ENCODE measurements around the gene C22orf23. TPM values are rescaled to one million over a fixed set of nuclear protein-coding genes. Genes with fewer than 3 reads are reported as not detected.

The C22orf23 gene
- total RNA-seq, 1 experiment from 2014 or later = 0.47 TPM

- intact Hi-C loops (cut with micrococcal nuclease) = loop anchor here (1.0 to 10.0 kb wide), 3 partner anchors 29 to 49 kb away; no protein-coding TSS in a partner anchor
- TF ChIP-seq FOSL1 (IDR thresholded peaks at IDR 0.05; ENCODE audit: low read depth) (peak; percentile 69), MAX (IDR thresholded peaks at IDR 0.05) (peak; percentile 24; the same call in 1 of the 2 replicates), ZBTB33 (IDR thresholded peaks at IDR 0.05; ENCODE audit: extremely low read depth, insufficient replicate concordance, low read length) (no peak), CTCF (IDR thresholded peaks at IDR 0.05 in 2 of 3, conservative IDR thresholded peaks at IDR 0.05 in 1 of 3; ENCODE audit: borderline replicate concordance in 1 of 3, insufficient read depth in 1 of 3, low read depth in 2 of 3, low read length in 2 of 3) (peak; percentile 95 to 99 (median 97)), SRF (IDR thresholded peaks at IDR 0.05; ENCODE audit: low read depth) (no peak), RAD21 (IDR thresholded peaks at IDR 0.05; ENCODE audit: low read depth) (peak; percentile 78), YY1 (IDR thresholded peaks at IDR 0.05; ENCODE audit: extremely low read depth, insufficient replicate concordance, low read depth, low read length) (peak; percentile 9), TCF7L2 (IDR thresholded peaks at IDR 0.05; ENCODE audit: borderline replicate concordance, extremely low read depth, insufficient read depth, insufficient read length) (peak; percentile 28), JUND (IDR thresholded peaks at IDR 0.05) (peak; percentile 76), POLR2AphosphoS5 (IDR thresholded peaks at IDR 0.05; ENCODE audit: low read depth, low read length) (peak; percentile 45; the same call in 1 of the 2 replicates), CBX3 (IDR thresholded peaks at IDR 0.05; ENCODE audit: low read depth) (0 out of 2 replicates have a peak, but pooled peaks have one; percentile 57), POLR2A (IDR thresholded peaks at IDR 0.05; ENCODE audit: borderline replicate concordance, extremely low read depth, insufficient read depth, insufficient read length) (no peak)
- Histone ChIP-seq H3K4me3 (replicated peaks in 1 of 2; ENCODE audit: low read depth in 1 of 2, low read length in 2 of 2) (peak overlapping the region in 1 of 2 experiments; percentile 9; a peak in 1 of 4 replicates), H3K36me3 (ENCODE audit: control insufficient read depth in 1 of 2, insufficient read depth in 2 of 2, low read length in 2 of 2) (peaks cover 6 to 18% of the 10 kb centered on the region in 2 experiments; a peak in 3 of 4 replicates), H3K27me3 (ENCODE audit: insufficient read depth, low read length) (no peaks in the 10 kb centered on the region), H3K79me2 (ENCODE audit: insufficient read depth, low read length) (no peaks in the 10 kb centered on the region), H3K9me2 (ENCODE audit: insufficient read depth) (no peaks in the 10 kb centered on the region), H2AFZ (ENCODE audit: low read depth, low read length, poor library complexity, severe bottlenecking) (no peak overlapping the region), H4K20me1 (ENCODE audit: insufficient read depth) (no peaks in the 10 kb centered on the region), H3K9me3 (ENCODE audit: control insufficient read depth in 1 of 2, insufficient read depth in 1 of 2, low read depth in 1 of 2, low read length in 2 of 2) (no peaks in the 10 kb centered on the region), H3K4me2 (ENCODE audit: low read length) (peak overlapping the region; percentile 71), H3K9ac (ENCODE audit: low read length) (peak overlapping the region; percentile 59), H3K27ac (ENCODE audit: low read depth, low read length) (peak overlapping the region; percentile 78), H3K4me1 (ENCODE audit: control insufficient read depth in 1 of 2, insufficient read depth in 2 of 2, low read length in 2 of 2) (peaks cover 13 to 18% of the 10 kb centered on the region in 2 experiments)
- ChIA-PET RAD21 (ENCODE audit: low non-redundant PET in 1 of 2, low total read pairs in 2 of 2, uncharacterized antibody in 2 of 2, unreplicated experiment in 2 of 2) (interaction anchor here in 1 of 2 experiments (0.6 kb wide), 1 partner anchor 116 kb away, joined by 3 read pairs; no protein-coding TSS in a partner anchor), CTCF (interaction anchor here (0.6 to 2.2 kb wide), 10 partner anchors 9 to 70 kb away, joined by 3 to 13 read pairs (median 3); partner anchors contain the start of genes C22orf23 and POLR2F), POLR2A (interaction anchor here (0.8 kb wide), 1 partner anchor 36 kb away, joined by 3 read pairs; no protein-coding TSS in a partner anchor)
- ATAC-seq (peak; percentile 96), DNase-seq (ENCODE audit: low read depth, low spot score) (peak; percentile 83)
- BruUV-seq (replicated peaks) = no TSS peak
These were observed 19.6 kb downstream of the C22orf23 start for GRCh38 chr22:37933711-37934376.
